Left kidney (tissue), 2 donors: ENCODE data around the gene RNF4. TPM values are rescaled to one million over a fixed set of nuclear protein-coding genes. Genes with fewer than 3 reads are reported as not detected.
"Not testable (repeated sequence)": the region's sequence is repeated elsewhere in the genome, so short reads cannot be mapped to it uniquely, and the experiment has no call there.

ENCODE experiments used
- DNase-seq: peaks from one replicate; pipeline ENCODE4 v3.0.0-alpha.2; 2013
- polyA plus RNA-seq: library from polyadenylated mRNA; unstranded; fragments of 120-200 nt; gene quantifications from one replicate; pipeline ENCODE4 v1.2.1, GENCODE V29; 2013; ENCODE audit not compliant: insufficient read length

RNF4 gene
- polyA plus RNA-seq, 1 donor, result 68.7 TPM

GRCh38 chr4:2534904-2535375 lies 66.0 kb downstream of the RNF4 start:
- DNase-seq, result no peak

GRCh38 chr4:2535376-2536192 lies 66.7 kb downstream of the RNF4 start:
- DNase-seq, result peak; percentile 26

- DNase-seq, result peak; percentile 97
Measured at GRCh38 chr4:2536193-2537010, 67.5 kb downstream of the RNF4 start, which contains the start of gene FAM193A. Gene FAM193A, plus strand, starts transcription at chr4:2536647. Its CDS starts 269 bp downstream, at chr4:2536916.

GRCh38 chr4:2537011-2537830 lies 68.3 kb downstream of the RNF4 start:
- DNase-seq, result peak; percentile 33

- DNase-seq, result not testable (repeated sequence)
Measured at GRCh38 chr4:2543580-2544191, 74.8 kb downstream of the RNF4 start.

- DNase-seq, result no peak
Measured at GRCh38 chr4:2545321-2546013, 76.6 kb downstream of the RNF4 start.

- no peak for DNase-seq
Measured at GRCh38 chr4:2546286-2546823, 77.4 kb downstream of the RNF4 start.

GRCh38 chr4:2546961-2547691 lies 78.2 kb downstream of the RNF4 start:
- DNase-seq, result not testable (repeated sequence)

- no peak for DNase-seq
Measured at GRCh38 chr4:2551118-2551517, 82.2 kb downstream of the RNF4 start.

GRCh38 chr4:2552806-2553205 lies 83.9 kb downstream of the RNF4 start:
- no peak for DNase-seq

- no peak for DNase-seq
Measured at GRCh38 chr4:2558301-2558700, 89.4 kb downstream of the RNF4 start.

- no peak for DNase-seq
Measured at GRCh38 chr4:2560167-2560566, 91.3 kb downstream of the RNF4 start.

Other genes starting within 250 kb of the RNF4 start
- gene HAUS3, start 227.0 kb upstream of the RNF4 start, polyA plus RNA-seq, result 25.9 TPM
- 6.6 TPM for gene POLN, start 227.0 kb upstream of the RNF4 start, polyA plus RNA-seq
- gene MXD4, start 207.0 kb upstream of the RNF4 start, polyA plus RNA-seq, result 49.5 TPM
- 2.7 TPM for gene ZFYVE28, start 50.5 kb upstream of the RNF4 start, polyA plus RNA-seq
- gene CFAP99, start 50.2 kb upstream of the RNF4 start, polyA plus RNA-seq, result 0.80 TPM
- gene FAM193A, start 67.5 kb downstream of the RNF4 start, polyA plus RNA-seq, result 31.3 TPM